AG08396 (cell line): Measurements from ENCODE around the gene TTC38.

Experiments used
- DNase-seq: peaks from one replicate; pipeline ENCODE4 v3.0.0; 2012; ENCODE audit warnings: low spot score, mixed read lengths

TTC38 gene

GRCh38 chr22:46267431-46268279, at the start of gene TTC38:
TSS of gene TTC38 (plus strand) at chr22:46268008. CDS start at chr22:46268040, 32 bp downstream.
- DNase-seq, result peak; percentile 98

DNA sequence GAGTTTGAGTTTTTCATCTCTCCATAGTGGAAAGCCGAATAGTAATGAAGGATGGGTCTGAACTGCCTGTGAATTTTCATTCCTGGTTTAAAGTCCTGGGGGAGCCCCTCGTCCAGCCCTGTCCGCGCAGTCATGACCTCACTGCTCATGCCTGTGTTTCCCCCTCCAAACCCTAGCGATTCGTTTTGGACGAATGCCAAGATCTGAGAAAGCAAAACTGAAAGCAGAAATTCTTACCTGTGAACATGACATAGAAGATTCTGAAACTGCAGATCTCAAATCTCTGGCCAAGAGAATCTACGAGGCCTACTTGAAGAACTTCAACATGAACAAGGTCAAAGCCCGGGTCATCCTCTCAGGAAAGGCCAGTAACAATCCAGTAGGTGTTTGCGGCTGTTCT, 48.2 kb upstream of the TTC38 start:
- no peak for DNase-seq

- no peak for DNase-seq
Measured at GRCh38 chr22:46220921-46221320, 46.9 kb upstream of the TTC38 start.

GRCh38 chr22:46224044-46224897, 43.5 kb upstream of the TTC38 start:
- DNase-seq, result no peak

DNA sequence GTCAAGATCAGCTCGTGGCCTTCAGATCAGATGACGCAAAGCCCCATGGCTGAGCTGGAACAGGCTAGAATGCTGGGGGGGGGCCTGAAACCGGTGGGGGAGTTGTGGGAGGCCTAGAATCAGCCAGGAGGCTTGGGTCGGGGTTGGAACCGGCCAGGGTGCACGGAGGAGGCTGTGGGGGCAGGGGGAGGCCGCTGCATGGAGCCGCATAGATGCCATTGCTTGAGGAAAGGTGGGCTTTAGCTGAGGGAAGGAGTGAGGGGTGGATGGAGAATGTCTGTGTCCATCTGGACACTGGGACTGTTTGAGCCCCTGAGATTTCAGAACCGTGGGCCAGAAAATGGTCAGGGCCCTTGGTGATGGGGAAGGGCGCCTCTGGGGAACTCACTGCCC, 42.9 kb upstream of the TTC38 start:
- no peak for DNase-seq

GRCh38 chr22:46225631-46226030, 42.2 kb upstream of the TTC38 start:
- DNase-seq, result no peak

DNA sequence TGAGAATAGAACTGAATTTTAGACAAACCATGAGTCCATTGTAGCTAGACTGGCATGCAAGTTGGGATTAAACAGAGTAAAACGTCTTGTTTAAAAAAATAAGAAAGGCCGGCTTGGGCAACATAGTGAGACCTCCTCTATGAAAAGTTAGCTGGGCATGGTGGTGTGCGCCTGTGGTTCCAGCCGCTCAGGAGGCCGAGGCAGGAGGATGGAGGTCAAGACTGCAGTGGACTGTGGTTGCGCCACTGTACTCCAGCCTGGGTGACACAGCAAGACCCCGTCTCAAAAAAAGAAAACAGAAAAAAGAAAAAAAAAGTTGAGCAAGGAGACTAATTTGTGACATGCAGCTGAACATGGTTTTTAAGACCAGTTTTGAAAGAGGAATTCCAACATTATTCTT, 41.2 kb upstream of the TTC38 start:
- DNase-seq, result no peak

DNA sequence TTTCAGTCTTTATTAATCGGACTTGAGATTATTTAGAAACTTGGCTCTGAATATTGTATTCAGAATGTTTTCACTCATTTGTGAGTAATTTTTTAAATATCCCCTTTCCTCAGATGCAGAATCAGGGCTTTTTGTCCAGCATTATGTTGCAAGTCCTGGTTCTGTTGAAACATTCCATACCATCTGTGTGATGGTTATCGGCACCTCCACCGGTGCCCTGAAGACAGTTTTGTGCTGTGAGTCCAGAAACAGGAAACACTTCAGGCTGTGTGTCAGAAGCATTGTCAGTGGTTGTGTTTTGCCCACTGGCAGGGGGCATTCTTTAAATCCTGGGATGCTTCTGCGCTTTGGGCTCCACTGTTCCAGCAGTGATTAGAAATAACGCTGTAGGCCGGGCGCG, 38.1 kb upstream of the TTC38 start:
- DNase-seq, result peak; percentile 31

- DNase-seq, result no peak
Measured at GRCh38 chr22:46230262-46230901, 37.4 kb upstream of the TTC38 start.

DNA sequence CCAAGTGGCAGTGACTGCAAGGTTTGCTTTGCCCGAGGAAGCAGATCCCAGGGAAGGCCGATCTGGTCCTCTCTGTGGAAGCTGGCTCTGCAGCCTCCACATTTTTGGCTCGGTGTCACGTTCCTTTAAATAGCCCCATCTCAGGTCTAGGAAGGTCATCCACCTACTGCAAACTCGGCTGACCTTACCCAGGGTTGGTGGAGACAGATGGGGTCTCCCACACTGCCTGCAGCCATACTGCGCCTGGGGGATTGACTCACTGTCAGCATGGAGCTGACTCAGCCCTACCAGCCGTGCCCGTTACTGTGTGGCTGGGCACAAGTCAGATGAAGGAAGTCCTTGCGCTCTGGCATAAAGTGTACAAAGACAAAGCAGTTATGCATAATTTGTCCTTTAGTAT, 34.6 kb upstream of the TTC38 start:
- DNase-seq, result peak; percentile 20

GRCh38 chr22:46234969-46235368, 32.8 kb upstream of the TTC38 start:
- no peak for DNase-seq

DNA sequence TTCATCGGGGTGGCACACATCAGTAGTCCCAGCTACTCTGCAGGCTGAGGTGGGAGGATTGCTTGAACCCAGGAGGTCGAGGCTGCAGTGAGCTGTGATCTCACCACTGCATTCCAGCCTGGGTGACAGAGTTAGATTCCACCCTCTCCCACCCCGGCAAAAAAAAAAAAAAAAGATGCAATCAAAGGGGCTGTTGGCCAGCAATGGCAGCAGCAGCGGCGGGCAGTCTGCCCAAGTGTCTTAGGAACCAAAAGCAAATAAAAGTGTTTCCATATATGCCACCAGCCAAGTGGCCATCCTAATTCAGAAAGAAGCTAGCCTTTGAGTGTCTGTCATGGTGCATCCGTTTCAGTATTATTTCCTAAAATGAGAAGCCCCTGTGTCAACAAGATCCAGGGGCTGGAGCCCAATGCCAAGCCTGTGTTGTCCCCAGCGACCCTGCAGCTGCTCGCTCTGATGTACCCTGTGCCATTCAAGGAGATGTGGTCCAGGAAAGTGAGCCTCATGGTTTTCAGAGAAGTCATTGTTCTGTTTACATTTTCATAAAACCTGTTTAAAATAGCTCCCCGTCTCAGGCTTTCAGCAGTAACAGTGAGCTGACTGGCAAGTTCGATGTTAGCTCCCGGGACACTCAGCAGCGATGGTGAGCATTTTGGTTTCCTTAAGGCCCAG, 30.2 kb upstream of the TTC38 start:
- peak; percentile 41 for DNase-seq

GRCh38 chr22:46238541-46238940, 29.3 kb upstream of the TTC38 start:
- no peak for DNase-seq

- no peak for DNase-seq
Measured at GRCh38 chr22:46239261-46240048, 28.4 kb upstream of the TTC38 start.

- no peak for DNase-seq
Measured at GRCh38 chr22:46240073-46240472, 27.7 kb upstream of the TTC38 start.

GRCh38 chr22:46240506-46240905, 27.3 kb upstream of the TTC38 start:
- DNase-seq, result no peak

DNA sequence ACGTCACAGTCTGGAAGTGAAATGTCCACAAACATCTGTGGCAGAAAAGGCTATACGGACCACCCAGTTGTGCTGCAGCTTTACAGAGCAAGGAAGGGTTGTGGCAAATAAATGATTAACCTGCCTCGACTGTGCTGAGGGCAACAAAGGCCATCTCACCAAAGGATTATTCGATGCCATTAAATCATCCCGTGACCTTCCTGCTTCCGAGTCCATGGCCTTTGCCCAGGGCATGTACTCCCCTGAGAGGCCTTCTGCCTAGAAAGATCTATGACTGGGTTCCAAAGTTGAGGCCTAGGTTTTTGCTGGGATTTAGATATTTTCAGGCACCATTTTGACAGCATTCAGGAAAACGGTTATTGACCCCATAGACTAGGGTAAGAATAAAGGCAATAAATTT, 26.9 kb upstream of the TTC38 start:
- no peak for DNase-seq

DNA sequence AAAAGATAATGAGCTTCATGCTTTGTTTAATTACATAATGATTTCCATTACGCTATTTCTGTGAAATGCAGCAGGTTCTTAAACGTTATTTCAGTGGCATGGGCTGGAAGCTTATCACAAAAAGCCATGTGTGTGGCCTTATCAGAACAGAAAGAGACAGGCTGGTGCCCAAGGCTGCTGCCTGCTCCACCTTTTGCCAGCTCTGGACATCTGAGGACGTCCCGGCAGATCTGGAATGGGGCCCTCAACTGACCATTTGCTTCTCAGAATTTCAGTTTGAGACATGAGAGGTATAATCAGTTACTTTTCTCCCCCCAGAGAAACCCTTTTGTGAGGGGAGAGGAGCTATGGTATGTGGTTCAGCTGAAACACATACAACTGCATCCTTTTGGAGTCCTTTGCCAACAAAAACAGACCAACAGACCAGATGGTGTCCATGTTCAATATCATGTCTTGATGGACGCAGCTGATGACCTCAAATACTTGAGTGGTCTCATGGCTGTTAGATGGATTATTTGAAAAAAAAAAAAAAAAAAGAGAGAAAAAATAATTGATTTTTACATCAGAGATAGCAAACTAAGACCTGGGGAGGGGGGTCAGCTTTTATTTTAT, 26.3 kb upstream of the TTC38 start:
- DNase-seq, result no peak

DNA sequence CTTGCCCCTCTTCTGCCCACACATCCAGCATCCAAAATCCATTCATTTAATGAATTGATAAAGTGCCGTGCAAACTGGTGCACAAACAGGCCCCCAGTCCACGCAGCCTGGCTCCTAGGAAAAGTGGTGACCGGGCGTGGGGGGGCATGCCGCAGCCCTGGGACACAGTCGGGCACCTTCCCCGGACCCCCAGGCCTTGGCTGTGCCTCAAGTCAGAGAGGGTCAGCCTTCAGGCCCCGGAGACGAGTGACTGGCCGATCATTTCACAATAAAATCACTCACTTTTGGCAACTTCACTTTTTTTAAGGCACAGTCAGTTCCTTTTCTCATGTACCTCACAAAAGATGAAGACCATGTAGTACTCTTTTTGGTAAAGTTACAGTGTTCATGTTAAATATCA, 25.7 kb upstream of the TTC38 start:
- no peak for DNase-seq

- DNase-seq, result no peak
Measured at GRCh38 chr22:46244771-46245170, 23.0 kb upstream of the TTC38 start.

DNA sequence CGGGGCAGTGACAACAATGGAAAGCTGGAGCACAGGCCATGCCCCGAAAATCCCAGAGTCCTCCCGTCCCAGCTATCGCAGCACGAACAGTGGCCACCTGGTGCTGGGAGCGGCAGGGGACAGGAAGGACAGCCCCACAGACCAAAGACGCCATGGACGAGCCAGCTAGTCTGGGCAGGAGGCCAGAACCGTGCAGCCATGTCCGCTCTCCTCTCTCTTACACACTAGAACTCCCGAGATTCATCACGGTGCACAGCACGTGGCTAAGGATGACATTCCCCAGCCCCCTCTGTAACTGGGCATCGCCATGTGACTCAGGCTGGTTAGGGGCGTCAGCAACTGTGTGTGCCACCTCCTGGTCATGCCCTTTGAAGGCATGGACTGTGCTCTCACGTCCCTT, 22.3 kb upstream of the TTC38 start:
- peak; percentile 39 for DNase-seq
